ENCODE results near the gene SPOCK2. TPM values are rescaled to one million over a fixed set of nuclear protein-coding genes. Genes with fewer than 3 reads are reported as not detected.
A peak's percentile ranks its signal among the peaks of the same experiment; 100 is the strongest.

The SPOCK2 gene
- total RNA-seq, 3 donors from 2014 or later: 3.9 to 4.5 (median 4.1) TPM

- H3K4me3 ChIP-seq: no peak overlapping the region
- DNase-seq (ENCODE audit: low spot score in 2 of 2): no peak
- H3K36me3 ChIP-seq: no peaks in the 10 kb centered on the region
- no peaks in the 10 kb centered on the region for H3K4me1 ChIP-seq
- H3K9me3 ChIP-seq: no peaks in the 10 kb centered on the region
- no peaks in the 10 kb centered on the region for H3K27me3 ChIP-seq
- TF ChIP-seq POLR2A (IDR thresholded peaks at IDR 0.05) (no peak), POLR2AphosphoS5 (IDR thresholded peaks at IDR 0.05) (no peak)
- intact Hi-C loops (cut with DNase I; ENCODE audit: low total_unique reads): loop anchor here (10.0 kb wide), 1 partner anchor 281 kb away; no protein-coding TSS in a partner anchor
- H3K27ac ChIP-seq: no peak overlapping the region
Observed at GRCh38 chr10:72053690-72054089, 34.7 kb downstream of the SPOCK2 start.

DNA sequence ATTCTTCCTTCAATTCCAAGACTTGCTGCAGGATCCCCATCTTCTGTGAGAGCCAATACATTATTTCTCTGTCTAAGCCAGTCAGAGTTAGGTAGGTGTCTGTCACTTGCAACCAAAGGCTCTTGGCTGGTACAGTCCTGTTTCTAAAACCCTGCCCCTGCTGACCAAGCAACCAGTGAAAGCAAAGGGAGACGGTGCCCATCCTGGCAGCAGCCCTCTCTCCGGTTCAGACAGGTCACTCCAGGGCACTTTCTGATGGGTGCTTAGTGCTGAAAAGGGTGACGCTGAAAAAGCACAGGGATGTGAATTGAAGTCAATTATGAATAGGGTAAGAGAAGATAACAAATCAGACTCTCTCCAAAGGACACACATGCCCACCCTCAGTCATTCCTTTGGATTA, 37.5 kb downstream of the SPOCK2 start:
- no peaks in the 10 kb centered on the region for H3K9me3 ChIP-seq
- no peaks in the 10 kb centered on the region for H3K27me3 ChIP-seq
- no peaks in the 10 kb centered on the region for H3K4me1 ChIP-seq
- DNase-seq (ENCODE audit: low spot score in 2 of 2): no peak
- no peak for TF ChIP-seq POLR2AphosphoS5 (IDR thresholded peaks at IDR 0.05)
- TF ChIP-seq CTCF (IDR thresholded peaks at IDR 0.05): no peak
- TF ChIP-seq POLR2A (IDR thresholded peaks at IDR 0.05): no peak
- no peaks in the 10 kb centered on the region for H3K36me3 ChIP-seq
- no peak overlapping the region for H3K4me3 ChIP-seq
- intact Hi-C loops (cut with DNase I; ENCODE audit: low total_unique reads): loop anchor here (10.0 kb wide), 1 partner anchor 284 kb away; no protein-coding TSS in a partner anchor
- H3K27ac ChIP-seq: no peak overlapping the region

DNA sequence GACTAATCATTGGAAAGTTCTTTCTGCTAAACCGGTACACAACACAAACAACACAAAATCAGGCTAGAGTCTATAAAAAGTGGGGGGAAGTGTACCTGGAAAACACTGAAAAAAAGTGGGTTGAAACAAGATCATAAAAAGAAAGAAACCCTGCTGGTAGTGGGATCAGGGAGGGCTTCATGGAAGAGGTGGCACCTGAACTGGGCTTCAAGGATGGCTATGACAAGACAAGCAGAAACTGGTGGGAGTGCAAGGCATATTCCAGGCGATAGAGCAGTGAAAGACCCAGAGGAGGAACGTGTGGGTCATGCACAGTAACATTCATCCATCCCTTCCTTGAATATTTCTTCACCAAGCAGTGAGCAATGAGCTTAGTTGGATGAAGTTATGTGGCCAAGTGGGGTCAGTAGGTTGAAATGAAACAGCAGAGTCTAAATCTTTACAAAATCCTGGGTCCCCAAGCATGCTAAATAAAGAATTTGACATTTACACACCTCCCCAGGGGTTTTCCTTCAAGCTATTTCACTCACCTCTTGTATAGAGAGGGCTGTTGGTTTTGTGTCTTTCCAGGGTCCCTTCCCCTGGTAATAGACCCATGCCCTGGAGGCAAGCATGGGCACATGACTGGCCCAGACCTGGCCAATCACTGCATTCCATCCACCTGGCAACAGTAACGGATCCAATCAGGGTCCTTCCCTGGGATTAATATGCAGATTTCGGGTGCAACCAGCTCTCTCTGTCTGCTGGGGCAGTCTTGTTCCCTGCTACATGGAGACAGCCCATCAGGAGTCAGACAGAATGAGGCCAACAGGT, 38.2 kb downstream of the SPOCK2 start:
- TF ChIP-seq POLR2A (IDR thresholded peaks at IDR 0.05): no peak
- no peak for TF ChIP-seq POLR2AphosphoS5 (IDR thresholded peaks at IDR 0.05)
- TF ChIP-seq CTCF (IDR thresholded peaks at IDR 0.05): no peak
- H3K27ac ChIP-seq: no peak overlapping the region
- H3K36me3 ChIP-seq: no peaks in the 10 kb centered on the region
- no peaks in the 10 kb centered on the region for H3K27me3 ChIP-seq
- H3K4me1 ChIP-seq: peaks cover 0 to 3% of the 10 kb centered on the region in 2 donors
- intact Hi-C loops (cut with DNase I; ENCODE audit: low total_unique reads): loop anchor here (5.0 to 10.0 kb wide), 2 partner anchors 88 to 285 kb away; partner anchors contain the start of gene CHST3
- DNase-seq (ENCODE audit: low spot score in 2 of 2): no peak
- no peaks in the 10 kb centered on the region for H3K9me3 ChIP-seq
- no peak overlapping the region for H3K4me3 ChIP-seq

- TF ChIP-seq CTCF (IDR thresholded peaks at IDR 0.05): no peak
- no peak for TF ChIP-seq POLR2A (IDR thresholded peaks at IDR 0.05)
- TF ChIP-seq POLR2AphosphoS5 (IDR thresholded peaks at IDR 0.05): no peak
- no peaks in the 10 kb centered on the region for H3K9me3 ChIP-seq
- no peak overlapping the region for H3K4me3 ChIP-seq
- H3K36me3 ChIP-seq: no peaks in the 10 kb centered on the region
- intact Hi-C loops (cut with DNase I; ENCODE audit: low total_unique reads): loop anchor here (5.0 kb wide), 1 partner anchor 87 kb away; the partner anchor contains the start of gene CHST3
- H3K27ac ChIP-seq: no peak overlapping the region
- H3K4me1 ChIP-seq: peaks cover 0 to 7% of the 10 kb centered on the region in 2 donors
- no peaks in the 10 kb centered on the region for H3K27me3 ChIP-seq
- DNase-seq (ENCODE audit: low spot score in 2 of 2): no peak
Observed at GRCh38 chr10:72049472-72049871, 38.9 kb downstream of the SPOCK2 start.

DNA sequence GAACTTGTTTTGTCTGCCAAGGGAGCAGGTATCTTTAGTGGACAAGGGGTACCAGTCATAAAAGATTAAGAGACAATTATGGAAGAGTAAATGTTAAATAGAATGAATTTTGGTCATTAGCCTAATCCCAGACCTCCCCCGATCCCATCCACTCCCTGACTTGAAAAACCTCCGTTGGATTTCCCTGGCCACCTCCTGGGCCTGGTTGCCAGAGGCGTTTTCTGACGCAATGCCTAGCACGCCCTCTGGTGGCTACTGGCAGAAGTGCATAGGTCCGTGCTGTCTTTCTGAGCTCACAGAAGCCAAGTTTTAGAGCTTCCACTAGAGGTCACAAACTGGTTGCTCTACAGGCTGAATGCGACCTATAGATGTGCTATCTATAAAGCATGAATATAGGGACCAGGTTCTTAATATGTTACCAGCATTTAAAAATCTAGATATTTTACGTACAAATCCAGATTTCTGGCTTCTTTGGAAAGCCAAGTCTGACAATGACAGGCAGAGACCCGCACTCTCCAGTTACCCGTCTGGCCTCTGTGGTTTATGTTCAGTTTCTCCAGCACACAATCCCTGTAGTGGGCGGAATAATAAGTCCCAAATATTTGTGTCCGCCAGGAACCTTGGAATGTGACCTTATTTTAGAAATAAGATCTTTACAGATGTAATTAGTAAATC, 39.8 kb downstream of the SPOCK2 start:
- Histone ChIP-seq H3K36me3 (no peaks in the 10 kb centered on the region), H3K4me1 (peaks cover 0 to 7% of the 10 kb centered on the region in 2 donors), H3K9me3 (no peaks in the 10 kb centered on the region), H3K27ac (no peak overlapping the region), H3K4me3 (no peak overlapping the region), H3K27me3 (no peaks in the 10 kb centered on the region)
- peak; percentile 86 to 93 for DNase-seq (ENCODE audit: low spot score in 2 of 2)
- intact Hi-C loops (cut with DNase I; ENCODE audit: low total_unique reads): loop anchor here (5.0 kb wide), 1 partner anchor 86 kb away; the partner anchor contains the start of gene CHST3
- no peak for TF ChIP-seq POLR2A (IDR thresholded peaks at IDR 0.05)
- TF ChIP-seq POLR2AphosphoS5 (IDR thresholded peaks at IDR 0.05): peak; percentile 73 to 85 (median 81)
- peak; percentile 100 for TF ChIP-seq CTCF (IDR thresholded peaks at IDR 0.05)
